Left lobe of liver (tissue), 2 donors: Measurements from ENCODE around the gene C5orf58. TPM values are rescaled to one million over a fixed set of nuclear protein-coding genes. Genes with fewer than 3 reads are reported as not detected.

Experiments
- ATAC-seq: fragments of 200-7000 bp; cut with Tn5 transposase; one replicate; pipeline ENCODE4 v1.9.1; 2020; ENCODE audit warnings: mild to moderate bottlenecking, moderate library complexity
- DNase-seq: peaks from one replicate; pipeline ENCODE4 v3.0.0-alpha.2; 2020; ENCODE audit warnings: low spot score
- total RNA-seq: library from RNA; stranded (reverse); gene quantifications from one replicate; pipeline ENCODE4 v1.2.1, GENCODE V29; 2021
- donor health status: DM: no; HTN: no; CAD: no; lungs with moderate emphysema.
- donor health status: DM: no; HTN: yes; CAD: no.

Gene C5orf58, protein sequence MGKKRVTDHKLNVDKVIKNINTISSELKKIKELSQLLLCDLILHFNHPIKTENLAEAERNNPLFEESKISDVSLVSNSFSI
- not detected for total RNA-seq

GRCh38 chr5:170232786-170233185 is at the start of gene C5orf58:
Gene C5orf58, plus strand, starts transcription at chr5:170232985. Its CDS starts 1,992 bp downstream, at chr5:170234977.
- DNase-seq (no peak), ATAC-seq (no peak)

DNA sequence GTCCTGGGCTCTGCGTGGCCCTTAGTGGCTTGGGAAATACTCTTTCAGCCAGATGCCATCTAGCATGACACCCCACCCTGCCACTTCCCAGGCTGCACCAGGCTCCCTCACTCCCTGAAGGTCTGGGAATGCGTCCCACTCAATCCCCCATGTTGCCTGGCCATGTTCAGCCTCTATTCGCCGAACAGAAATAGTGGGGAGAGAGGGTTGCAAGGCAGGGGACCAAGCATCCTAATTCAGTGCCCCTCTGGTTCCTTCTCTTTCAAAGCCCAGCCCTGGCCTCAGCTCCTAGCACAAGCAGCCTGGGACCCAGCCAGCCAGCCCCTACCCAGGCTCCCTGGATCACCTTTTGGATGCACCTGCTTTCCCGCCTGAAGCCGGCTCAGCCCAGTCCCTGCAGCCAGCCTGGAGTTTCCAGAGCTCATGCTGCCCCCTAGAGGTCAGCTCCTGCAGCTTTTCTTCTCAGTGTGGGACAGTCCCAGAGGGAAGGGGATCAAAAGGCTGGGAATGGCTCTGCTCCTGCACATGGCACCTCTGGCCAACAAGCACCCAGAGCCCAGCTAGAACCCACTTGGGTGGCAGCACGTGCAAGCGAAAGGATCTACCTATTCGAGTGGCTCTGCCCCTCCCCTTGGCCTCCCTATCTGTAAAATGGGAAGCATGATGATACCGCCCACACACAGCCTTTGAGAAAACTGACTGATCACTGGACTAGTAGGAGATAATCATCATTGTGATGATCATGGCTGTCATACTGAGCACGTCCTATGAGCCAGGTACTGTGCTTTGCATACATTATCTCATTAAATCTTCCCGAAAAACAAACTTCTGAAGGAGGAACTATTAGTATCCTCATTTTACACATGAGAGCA is 48.7 kb upstream of the C5orf58 start:
- ATAC-seq (peak; percentile 91), DNase-seq (peak; percentile 56)

DNA sequence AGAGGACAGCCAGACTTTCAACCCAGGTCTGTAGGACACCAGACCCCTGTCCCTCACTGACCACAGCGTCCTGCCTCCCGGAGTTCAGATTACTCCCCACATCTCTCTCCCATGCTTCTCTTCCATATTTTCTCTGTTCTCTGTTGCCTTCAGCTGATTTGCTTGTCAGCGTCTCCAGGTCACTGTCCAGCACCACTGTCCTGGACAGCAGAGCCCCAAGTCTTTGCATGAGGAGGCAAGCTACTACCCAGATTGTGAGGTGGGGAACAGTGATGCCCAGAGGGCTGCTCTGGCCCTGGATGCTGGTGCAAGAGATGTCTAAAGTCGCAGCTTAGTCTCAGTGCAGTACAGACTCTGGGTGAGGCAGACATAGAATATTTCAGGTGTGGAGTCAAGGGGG is 48.0 kb upstream of the C5orf58 start:
- DNase-seq = no peak
- no peak for ATAC-seq

DNA sequence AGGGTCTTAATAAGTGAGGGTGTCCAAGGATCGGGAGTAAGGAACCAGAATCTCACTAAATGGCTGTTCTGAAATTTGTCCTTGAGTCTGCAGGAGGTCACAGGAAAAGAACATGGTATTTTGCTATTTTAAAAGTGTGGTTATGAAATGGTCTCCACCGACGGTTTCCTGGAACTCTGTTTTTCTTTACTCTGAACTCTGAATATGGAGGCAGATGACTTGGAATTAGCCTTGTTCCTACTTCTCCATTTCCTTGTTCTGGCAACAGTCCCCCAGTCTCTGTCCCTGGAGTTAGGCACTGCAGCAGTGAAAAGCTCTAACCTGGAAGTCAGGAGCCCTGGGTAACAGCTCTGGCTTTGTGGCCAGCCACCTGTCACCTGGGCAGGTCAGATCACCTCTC is 46.6 kb upstream of the C5orf58 start:
- ATAC-seq (no peak), DNase-seq (no peak)

DNA sequence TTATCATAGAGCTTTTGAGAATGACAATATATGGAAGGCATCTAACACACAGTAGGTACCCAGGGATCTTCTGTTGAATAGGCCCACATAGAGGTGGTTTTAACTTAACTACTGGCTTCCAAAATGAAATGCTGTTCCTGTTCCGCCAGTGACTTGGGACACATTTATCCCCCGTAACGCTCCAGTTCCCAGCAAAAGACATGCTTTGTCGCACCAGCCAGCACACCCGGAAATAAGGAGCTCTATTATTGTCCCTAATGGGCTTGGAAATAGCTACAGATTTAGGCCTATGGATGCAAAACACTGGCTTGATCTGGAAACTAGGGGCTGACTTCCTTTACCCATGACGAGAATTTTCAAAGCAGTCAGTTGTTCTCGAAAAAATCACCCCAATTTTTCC is 45.9 kb upstream of the C5orf58 start:
- ATAC-seq (no peak), DNase-seq (no peak)

GRCh38 chr5:170190436-170191134 is 42.2 kb upstream of the C5orf58 start:
- DNase-seq (no peak), ATAC-seq (no peak)

DNA sequence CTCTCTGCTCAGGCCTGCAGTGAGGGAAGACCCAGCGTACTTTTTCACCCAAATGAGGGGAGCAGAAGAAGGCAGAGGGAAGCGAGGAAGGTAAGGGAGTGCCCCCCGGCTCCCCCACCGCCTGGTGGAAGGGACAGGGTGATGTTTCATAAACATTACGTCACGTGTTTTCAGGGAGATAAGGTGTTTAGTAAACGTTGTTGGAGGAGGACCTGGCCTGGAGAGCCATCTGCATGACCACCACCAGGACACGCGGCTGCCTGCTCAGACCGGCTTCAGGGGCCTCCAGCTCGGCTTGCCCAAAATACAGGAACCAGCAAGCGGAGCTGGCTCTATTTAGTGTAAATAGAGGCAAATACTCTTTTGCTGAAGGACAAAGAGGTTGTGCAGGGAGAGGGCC is 40.0 kb upstream of the C5orf58 start:
- DNase-seq (no peak), ATAC-seq (no peak)

DNA sequence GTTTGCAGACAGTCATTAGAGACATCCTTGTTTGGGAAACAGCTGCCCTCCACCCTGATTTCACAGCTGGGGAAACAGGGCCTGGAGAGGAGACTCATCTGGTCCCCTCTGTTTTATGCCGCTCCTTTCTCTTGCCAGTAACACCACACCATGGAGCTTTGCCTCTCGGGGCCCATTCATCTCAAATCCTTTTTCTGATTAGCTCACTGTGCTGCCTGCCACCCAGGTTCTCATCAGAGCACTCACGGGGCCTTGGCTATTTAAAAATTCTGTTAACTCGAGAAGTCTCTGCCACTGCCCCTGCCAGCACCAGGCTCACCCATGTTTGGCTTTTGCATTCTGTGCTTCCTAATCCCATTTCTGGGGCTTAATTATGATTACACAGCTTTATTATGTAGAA is 36.8 kb upstream of the C5orf58 start:
- DNase-seq (no peak), ATAC-seq (no peak)

GRCh38 chr5:170200876-170201275 is 31.9 kb upstream of the C5orf58 start:
- ATAC-seq = no peak
- no peak for DNase-seq

- ATAC-seq (no peak), DNase-seq (no peak)
Measured at GRCh38 chr5:170201311-170201710, 31.5 kb upstream of the C5orf58 start.

GRCh38 chr5:170202117-170202516 is 30.7 kb upstream of the C5orf58 start:
- no peak for DNase-seq
- ATAC-seq = no peak

GRCh38 chr5:170204202-170204601 is 28.6 kb upstream of the C5orf58 start:
- DNase-seq = no peak
- ATAC-seq = no peak

GRCh38 chr5:170206216-170206615 is 26.6 kb upstream of the C5orf58 start:
- DNase-seq (no peak), ATAC-seq (no peak)

- ATAC-seq = no peak
Measured at GRCh38 chr5:170206958-170207357, 25.8 kb upstream of the C5orf58 start.

DNA sequence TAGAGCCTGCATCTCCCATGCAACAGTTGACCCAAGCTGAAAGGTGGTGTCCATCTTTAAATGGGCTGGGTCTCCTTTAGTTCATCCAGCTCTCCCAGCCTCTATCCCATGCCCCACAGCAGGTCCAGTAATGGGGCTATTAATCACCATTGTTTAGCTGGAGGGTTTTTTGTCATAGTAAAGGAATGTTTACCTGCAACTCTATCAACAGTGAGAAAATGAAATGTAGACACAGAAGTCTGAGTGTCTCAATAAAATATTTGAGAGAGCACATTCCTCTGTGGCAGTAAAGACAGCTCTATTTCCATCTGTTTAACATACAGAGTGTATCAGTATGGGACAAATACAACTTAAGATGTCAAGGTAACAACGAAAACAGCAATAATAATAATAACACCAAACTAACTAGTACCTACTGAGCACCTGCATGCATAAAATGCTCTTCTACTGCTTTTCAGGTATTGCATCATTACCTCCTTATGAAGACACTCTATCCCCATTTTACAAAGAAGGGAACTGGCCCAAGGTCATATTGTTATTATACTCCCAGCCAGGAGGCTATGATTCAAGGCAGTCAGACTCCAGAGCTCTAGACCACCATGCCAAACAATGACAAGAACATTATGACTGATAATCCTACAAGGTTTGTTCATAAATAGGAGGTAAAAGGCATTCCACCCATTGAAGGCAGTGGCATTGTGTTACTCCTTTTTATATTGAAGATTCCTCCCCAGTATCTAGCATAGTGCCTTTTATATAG is 21.0 kb upstream of the C5orf58 start:
- no peak for DNase-seq
- no peak for ATAC-seq

More at GRCh38 chr5:170206958-170207357, 25.8 kb upstream of the C5orf58 start:
- DNase-seq = no peak

DNA sequence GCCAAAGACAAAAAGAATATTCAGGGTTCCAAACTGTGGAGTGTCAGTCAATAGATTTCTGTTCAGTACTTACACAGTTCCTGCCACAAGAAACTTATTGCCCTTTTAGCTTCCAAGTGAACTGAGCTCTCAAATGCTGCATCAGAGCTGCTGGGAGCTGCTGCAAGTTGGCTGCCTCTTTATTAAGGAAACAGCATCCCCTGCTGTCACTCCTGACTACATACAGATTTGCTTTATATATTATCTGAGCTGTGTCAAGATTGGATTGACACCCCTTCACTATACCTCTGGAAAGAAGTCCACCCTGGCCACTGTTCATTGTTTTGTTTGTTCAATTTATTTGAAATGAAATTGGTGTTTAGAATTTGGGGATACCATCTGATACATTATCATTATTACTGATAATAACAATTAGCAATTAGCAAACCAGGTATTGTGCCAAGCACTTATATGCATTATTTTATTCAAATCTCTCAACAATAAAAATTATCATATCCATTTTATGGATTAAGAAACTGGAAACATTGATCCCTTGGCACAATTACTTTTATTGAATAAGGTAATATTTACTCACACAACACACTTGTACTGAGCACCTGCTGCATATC is 16.4 kb upstream of the C5orf58 start:
- ATAC-seq = peak; percentile 66
- no peak for DNase-seq

DNA sequence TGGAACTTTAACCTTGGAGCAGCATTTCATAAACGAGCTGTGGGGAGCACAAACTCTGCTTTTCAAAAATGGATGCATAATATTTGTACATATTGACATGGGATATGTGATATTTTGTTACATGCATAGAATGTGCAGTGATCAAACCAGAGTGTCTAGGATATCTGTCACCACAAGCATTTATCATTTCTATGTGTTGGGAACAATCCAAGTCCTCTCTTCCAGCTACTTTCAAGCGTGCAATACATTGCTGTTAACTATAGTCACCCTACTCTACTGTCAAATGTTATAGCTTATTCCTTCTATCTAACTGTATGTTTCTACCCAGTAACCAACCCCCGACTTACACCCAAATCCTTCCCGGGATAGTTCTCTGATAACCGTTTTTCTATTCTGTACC is 15.0 kb upstream of the C5orf58 start:
- ATAC-seq (no peak), DNase-seq (no peak)

GRCh38 chr5:170218726-170219125 is 14.1 kb upstream of the C5orf58 start:
- ATAC-seq (no peak), DNase-seq (no peak)

GRCh38 chr5:170219615-170220014 is 13.2 kb upstream of the C5orf58 start:
- no peak for DNase-seq
- ATAC-seq = no peak

DNA sequence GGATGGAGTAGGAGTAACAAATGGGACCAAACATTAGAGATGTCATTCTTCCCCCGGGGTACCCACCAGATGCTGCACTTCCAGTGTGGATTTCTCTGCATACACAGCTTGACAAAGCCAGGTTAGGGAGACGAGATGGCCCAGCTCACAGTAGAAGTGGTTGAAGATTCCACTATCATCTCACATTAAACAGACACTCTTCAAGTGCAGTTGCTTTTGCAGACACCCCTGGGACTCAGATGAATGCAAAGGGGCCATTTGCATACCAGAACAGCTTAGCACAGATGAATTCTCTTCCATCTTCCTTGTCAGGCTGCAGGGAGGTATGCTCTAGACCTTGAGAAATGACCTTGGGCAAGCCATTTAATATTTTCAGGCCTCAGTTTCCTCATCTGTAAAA is 12.6 kb upstream of the C5orf58 start:
- no peak for DNase-seq
- no peak for ATAC-seq

DNA sequence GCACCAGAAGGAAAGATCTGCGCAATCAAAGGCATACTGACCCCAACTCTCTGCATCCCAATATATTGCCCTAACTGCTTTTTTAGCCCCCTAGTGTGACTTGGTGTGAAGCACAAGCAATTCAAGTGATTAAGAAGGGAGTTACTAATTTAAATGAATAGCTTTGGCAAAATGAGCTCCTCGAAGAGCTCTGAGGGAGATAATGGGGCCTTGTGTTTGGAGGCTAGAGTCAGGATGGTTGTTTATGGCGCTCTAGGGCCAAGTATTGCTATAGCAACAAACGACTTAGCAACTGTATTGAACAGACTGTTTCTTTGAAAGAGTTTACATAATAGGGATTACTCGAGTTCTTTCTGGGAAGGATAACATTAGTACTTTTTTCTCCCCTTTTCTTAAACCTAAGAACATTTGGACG is 11.5 kb upstream of the C5orf58 start:
- ATAC-seq = no peak

More for the DNA sequence above, 11.5 kb upstream of the C5orf58 start:
- no peak for DNase-seq
